Stimulated activated CD8-positive, alpha-beta memory T cell treated with anti-CD3 and anti-CD28 coated beads, Interleukin-12 subunit alpha, Interleukin-12 subunit beta, amount 100 ng/mL, for 1 hour (primary cell): ENCODE measurements around the gene LRRC7.

Experiments
- DNase-seq: peaks from one replicate; pipeline ENCODE4 v3.0.0-alpha.2; 2020; ENCODE audit warnings: low read depth

The LRRC7 gene

DNA sequence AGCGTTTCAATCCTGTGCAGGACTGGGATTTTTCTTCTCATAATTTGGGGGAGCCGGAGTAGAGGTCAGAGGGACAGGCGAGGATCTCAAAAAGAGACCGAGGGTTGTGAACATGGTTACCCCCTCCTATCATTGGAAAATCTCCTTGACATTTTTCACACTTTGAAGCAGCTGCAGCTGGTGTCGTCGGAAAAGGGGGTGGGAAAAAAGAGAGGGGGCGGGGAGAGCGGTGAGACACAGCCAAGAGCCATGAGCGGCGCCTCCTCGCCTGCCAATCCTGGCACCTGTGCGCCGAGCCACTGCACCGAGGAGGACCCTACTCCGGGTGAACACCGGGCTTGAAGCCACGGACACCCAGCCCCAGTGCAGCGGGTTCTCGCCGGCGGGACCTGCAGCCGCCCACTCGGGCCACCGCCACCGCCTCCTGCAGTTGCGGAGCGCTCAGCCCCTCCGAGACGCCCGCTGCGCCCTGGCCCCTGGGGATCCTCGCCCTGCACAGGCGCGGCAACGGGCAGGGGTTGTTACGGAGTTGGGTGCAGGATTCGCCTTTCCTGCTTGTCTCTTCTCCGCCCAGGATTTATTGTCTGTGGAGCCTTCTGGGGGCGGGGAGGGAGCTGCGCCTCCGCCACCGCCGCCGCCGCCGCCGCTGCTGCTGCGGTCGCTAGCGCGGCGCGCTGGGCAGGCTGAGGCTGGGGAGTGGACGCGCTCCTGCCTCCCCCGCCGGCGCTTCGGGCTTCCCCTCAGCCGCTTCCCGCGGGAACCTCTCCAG is at the start of gene LRRC7:
LRRC7 (plus strand) TSS at position 271 of the 769 bp plus-strand sequence. CDS start 718 bp downstream, outside the sequence.
- DNase-seq = no peak

GRCh38 chr1:69519006-69519405 is 48.7 kb upstream of the LRRC7 start:
- no peak for DNase-seq

- no peak for DNase-seq
These were observed 47.4 kb upstream of the LRRC7 start for GRCh38 chr1:69520326-69520725.

DNA sequence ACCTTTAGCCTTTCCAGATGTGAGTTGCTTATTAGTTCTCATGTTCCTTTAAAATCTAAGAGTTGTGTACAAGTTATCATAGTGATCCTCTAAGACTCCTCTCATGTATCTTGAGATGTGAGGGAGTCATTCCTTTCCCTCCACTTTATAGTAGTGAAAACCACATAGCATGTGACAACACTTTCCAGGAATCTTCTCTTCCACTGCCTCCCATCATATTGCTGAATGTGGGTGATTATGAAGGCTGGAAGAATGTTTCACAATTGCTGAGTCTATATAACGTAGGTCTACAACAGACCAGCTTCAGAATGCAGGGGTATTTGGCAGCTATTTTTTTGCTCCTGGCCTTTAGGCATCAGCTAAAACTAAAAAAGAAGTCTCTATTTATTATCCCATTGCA is 44.7 kb upstream of the LRRC7 start:
- DNase-seq = no peak

DNA sequence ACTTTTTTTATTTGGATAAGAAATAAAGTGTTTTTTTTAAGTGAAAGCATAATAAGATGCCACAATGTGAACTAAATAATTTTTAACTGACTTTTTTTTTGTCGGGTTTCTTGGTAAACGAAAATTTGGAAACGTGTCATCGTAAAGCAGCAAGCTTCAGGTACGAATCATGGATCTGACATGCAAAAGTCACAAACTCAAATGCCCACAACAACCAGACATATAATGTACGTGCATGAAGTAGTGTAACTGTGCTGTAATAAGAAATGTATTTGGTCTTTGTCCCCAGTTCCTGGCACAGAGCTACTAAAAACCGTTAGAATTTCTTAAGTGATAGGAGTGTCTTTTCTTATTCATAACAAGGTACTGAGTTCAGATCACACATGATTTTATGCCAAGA is 44.3 kb upstream of the LRRC7 start:
- no peak for DNase-seq

DNA sequence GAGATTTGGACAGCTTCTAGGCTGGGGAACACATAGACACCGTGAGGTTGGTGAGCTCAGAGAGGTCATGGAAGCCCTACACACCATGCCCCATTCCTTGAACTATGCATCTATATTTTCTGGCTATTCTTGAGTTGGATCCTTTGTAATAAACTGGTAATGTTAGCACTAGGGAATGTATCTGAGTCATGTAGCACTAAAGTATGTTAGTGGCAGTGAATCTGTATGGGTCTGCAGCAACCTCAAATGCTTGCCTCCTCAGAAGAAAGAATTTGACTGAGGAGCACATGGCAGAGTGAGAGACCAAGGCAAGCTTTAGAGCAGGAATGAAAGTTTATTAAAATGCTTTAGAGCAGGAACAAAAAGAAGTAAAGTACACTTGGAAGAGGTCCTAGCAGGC is 43.7 kb upstream of the LRRC7 start:
- DNase-seq = no peak

DNA sequence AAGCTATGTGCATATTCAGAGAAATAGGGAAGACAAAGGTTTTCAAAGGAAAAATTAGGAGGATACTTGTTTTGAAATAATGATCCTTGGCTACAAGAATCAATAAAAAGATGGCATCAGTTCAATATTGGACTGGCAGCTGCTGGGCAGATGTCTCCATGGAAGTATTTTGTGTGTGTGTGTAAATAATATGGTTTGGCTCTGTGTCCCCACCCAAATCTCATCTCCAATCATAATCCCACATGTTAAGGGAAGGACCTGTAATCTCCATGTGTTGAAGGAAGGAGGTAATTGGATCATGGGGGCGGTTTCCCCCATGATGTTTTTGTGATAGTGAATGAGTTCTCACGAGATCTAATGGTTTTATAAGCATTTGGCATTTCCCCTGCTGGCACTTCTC is 40.4 kb upstream of the LRRC7 start:
- no peak for DNase-seq

- DNase-seq = no peak
These were observed 39.3 kb upstream of the LRRC7 start for GRCh38 chr1:69528376-69528775.

- DNase-seq = no peak
These were observed 34.4 kb upstream of the LRRC7 start for GRCh38 chr1:69533343-69533742.

DNA sequence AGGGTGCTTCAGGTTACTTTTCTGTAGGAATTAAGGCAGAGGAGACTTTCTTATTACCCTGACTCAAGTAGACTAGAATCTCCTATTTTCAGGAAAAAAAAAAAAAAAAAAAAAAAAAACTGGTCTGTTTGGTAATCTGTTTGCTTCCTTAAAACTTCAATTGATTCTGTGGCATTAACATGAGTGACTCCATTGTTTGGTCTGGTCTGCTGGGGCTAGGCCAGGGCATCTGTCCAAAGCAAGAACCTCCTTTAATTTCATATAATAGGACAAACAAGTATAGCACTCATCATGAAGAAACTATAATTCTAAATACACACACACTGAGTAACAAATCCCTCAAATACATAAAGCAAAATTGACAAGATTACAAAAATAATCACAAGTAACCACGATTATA is 32.9 kb upstream of the LRRC7 start:
- no peak for DNase-seq

GRCh38 chr1:69535490-69535889 is 32.2 kb upstream of the LRRC7 start:
- DNase-seq = no peak

- DNase-seq = no peak
These were observed 27.7 kb upstream of the LRRC7 start for GRCh38 chr1:69540052-69540451.

- no peak for DNase-seq
These were observed 16.0 kb upstream of the LRRC7 start for GRCh38 chr1:69551476-69552324.

GRCh38 chr1:69553726-69554125 is 14.0 kb upstream of the LRRC7 start:
- DNase-seq = no peak

DNA sequence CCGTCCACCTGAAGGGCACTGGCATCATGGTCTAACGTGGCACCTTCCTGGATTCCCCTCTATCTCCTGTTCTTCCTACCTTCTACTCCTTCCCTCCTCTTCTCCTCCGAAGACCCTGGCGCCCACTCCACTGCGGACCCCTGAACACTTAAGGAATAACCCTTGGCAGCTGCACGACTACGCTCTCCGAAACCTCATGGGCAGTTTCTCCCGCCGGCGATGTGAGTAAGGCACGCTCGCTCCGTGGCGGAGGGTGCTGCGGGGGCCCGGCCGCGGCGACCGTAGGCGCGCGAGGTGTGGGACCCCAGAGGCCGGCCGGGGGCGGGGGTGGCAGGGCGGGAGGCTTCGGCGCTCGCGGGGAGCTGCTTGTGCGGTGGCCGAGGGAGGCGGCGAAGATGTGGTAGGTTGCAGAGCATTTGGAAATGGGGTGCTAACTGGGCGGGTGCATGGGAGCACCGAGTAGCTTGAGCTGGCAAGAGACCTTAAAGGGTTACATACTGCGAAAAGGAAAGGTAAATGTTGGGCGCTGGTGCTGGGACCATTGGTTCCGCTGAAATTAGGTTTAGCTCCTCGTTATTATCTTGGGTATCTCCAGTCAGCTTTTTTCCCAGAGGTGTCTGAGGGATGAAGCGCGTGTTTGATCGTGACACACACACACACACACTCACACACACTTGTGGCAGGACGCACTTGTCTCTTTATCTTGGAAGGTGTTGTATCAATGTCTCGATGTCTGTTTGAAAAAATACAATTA is 876 bp downstream of the LRRC7 start:
- DNase-seq = no peak

DNA sequence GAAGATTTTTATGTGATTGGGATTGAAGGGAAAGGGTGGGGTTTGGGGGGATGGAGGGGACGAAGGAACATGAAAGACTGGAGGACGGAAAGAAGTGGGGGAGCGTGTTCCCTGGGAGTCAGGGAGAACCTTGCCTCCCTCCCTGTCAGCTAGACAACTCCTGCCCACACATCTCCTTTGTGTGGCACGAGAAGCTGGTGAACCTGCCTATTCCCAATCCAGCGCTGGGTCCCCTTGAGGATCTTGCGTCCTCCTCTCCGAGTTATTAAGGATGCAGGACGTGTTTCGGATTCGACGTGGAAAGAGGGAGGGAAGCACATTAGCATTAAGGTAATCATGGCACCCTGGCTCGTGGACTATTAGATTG is 1.4 kb downstream of the LRRC7 start:
- DNase-seq = no peak

- DNase-seq = no peak
These were observed 2.0 kb downstream of the LRRC7 start for GRCh38 chr1:69569576-69570328.

- DNase-seq = no peak
These were observed 2.6 kb downstream of the LRRC7 start for GRCh38 chr1:69570356-69570755.

- no peak for DNase-seq
These were observed 5.2 kb downstream of the LRRC7 start for GRCh38 chr1:69572921-69573320.

DNA sequence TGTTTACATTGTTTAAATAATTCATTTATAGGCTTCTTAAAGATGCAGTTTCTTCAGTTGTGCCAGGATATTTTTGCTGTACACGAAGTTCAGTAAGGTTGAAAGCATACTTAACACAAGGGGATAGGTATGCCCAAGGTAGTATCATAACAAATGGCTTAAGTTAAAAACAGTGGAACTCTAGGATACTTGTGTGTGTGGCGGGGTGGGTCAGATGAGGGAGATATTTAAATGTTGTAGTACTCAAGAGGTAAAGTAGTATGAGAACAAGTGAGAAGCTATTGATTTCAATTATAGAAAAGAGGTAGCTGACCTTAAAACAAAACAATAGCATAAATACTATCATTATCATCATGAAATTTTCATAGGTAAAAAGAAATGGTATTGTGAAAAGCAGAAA is 6.2 kb downstream of the LRRC7 start:
- DNase-seq = no peak

DNA sequence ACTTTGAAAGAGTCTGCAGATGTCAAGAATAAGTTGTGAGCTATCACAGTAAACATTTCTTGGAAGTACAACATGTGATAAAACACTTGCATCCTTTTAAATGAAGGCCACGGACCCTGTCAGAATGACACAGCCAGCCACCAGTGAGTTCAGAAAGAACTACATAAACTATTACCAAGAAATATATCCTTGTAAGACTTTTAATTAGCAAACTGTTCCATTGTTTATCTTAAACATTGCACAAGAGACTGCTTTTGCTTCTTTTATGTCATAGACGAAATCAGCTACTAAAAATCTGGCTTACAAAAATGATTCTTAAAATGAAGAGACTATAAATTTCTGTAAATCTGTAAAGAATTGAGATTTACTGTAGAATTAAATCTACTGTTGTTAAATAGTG is 17.9 kb downstream of the LRRC7 start:
- DNase-seq = no peak

- DNase-seq = no peak
These were observed 19.7 kb downstream of the LRRC7 start for GRCh38 chr1:69587391-69587790.
